Upper lobe of right lung (tissue), 1 donor: ENCODE results near the gene RNF43. TPM values are rescaled to one million over a fixed set of nuclear protein-coding genes. Genes with fewer than 3 reads are reported as not detected.
"Not testable (repeated sequence)": the region's sequence is repeated elsewhere in the genome, so short reads cannot be mapped to it uniquely, and the experiment has no call there.

Experiments
- ATAC-seq: fragments of 200-7000 bp; cut with Tn5 transposase; one replicate; pipeline ENCODE4 v1.9.1; 2020; ENCODE audit warnings: mild to moderate bottlenecking, moderate library complexity
- DNase-seq: peaks from one replicate; pipeline ENCODE4 v3.0.0-alpha.2; 2020
- H3K27ac ChIP-seq: fragments of 200-600 bp; one replicate; pipeline ENCODE4 v1.8.0; 2022
- H3K27me3 ChIP-seq: fragments of 200-600 bp; one replicate; pipeline ENCODE4 v1.8.0; 2022; ENCODE audit warnings: mild to moderate bottlenecking
- H3K36me3 ChIP-seq: fragments of 200-600 bp; one replicate; pipeline ENCODE4 v1.8.0; 2022
- H3K4me1 ChIP-seq: fragments of 200-600 bp; one replicate; pipeline ENCODE4 v1.8.0; 2022
- H3K4me3 ChIP-seq: fragments of 200-600 bp; one replicate; pipeline ENCODE4 v1.8.0; 2022; ENCODE audit warnings: mild to moderate bottlenecking
- H3K9me3 ChIP-seq: fragments of 200-600 bp; one replicate; pipeline ENCODE4 v1.8.0; 2022
- CTCF ChIP-seq: fragments of 200-600 bp; IDR thresholded peaks from one replicate; pipeline ENCODE4 v1.8.0; 2022; ENCODE audit warnings: antibody characterized with exemption
- intact Hi-C: fragments of 100-400 bp; cut with DNase I; formaldehyde crosslinking; loops from one replicate; pipeline ENCODE4 v1.11.0; 2022
- total RNA-seq: library from RNA; stranded (reverse); fragmentation: NEBNext Ultra II Directional; extraction: Animal tissue kit (Norgen Biotek cat#: 25700); gene quantifications from one replicate; pipeline ENCODE4 v1.2.1, GENCODE V29; 2021
- donor health status: DM: no; HTN: yes; CAD: no; lungs with severe emphysema.

Gene RNF43
- total RNA-seq, 1 donor from 2014 or later: 7.5 TPM

GRCh38 chr17:58398574-58399266 lies 18.6 kb downstream of the RNF43 start:
- Histone ChIP-seq H3K27ac (no peak overlapping the region), H3K4me3 (no peak overlapping the region), H3K27me3 (no peaks in the 10 kb centered on the region), H3K9me3 (no peaks in the 10 kb centered on the region), H3K4me1 (no peaks in the 10 kb centered on the region), H3K36me3 (no peaks in the 10 kb centered on the region)
- ATAC-seq (no peak), DNase-seq (no peak)
- no peak for TF ChIP-seq CTCF
- intact Hi-C loops: no loop called here

- H3K27ac ChIP-seq, DNase-seq, ATAC-seq, H3K9me3 ChIP-seq, intact Hi-C loops, H3K4me3 ChIP-seq, H3K36me3 ChIP-seq, H3K27me3 ChIP-seq, H3K4me1 ChIP-seq: not testable (repeated sequence)
These were observed 19.9 kb downstream of the RNF43 start for GRCh38 chr17:58397421-58397820.

GRCh38 chr17:58396173-58396572 lies 21.2 kb downstream of the RNF43 start:
- Histone ChIP-seq H3K4me1 (peaks cover 2% of the 10 kb centered on the region), H3K36me3 (no peaks in the 10 kb centered on the region), H3K27me3 (no peaks in the 10 kb centered on the region), H3K9me3 (no peaks in the 10 kb centered on the region), H3K27ac (no peak overlapping the region), H3K4me3 (no peak overlapping the region)
- intact Hi-C loops: no loop called here
- DNase-seq (no peak), ATAC-seq (no peak)
- no peak for TF ChIP-seq CTCF

GRCh38 chr17:58394534-58395223 lies 22.7 kb downstream of the RNF43 start:
- ATAC-seq (no peak), DNase-seq (no peak)
- intact Hi-C loops: no loop called here
- H3K4me3 ChIP-seq: no peak overlapping the region
- H3K4me1 ChIP-seq: peaks cover 8% of the 10 kb centered on the region
- no peak overlapping the region for H3K27ac ChIP-seq
- H3K27me3 ChIP-seq: no peaks in the 10 kb centered on the region
- no peak for TF ChIP-seq CTCF
- no peaks in the 10 kb centered on the region for H3K9me3 ChIP-seq
- H3K36me3 ChIP-seq: no peaks in the 10 kb centered on the region

- peaks cover 8% of the 10 kb centered on the region for H3K4me1 ChIP-seq
- H3K4me3 ChIP-seq: no peak overlapping the region
- peak overlapping the region; percentile 39 for H3K27ac ChIP-seq
- DNase-seq (peak; percentile 78), ATAC-seq (peak; percentile 85)
- TF ChIP-seq CTCF: no peak
- no peaks in the 10 kb centered on the region for H3K27me3 ChIP-seq
- intact Hi-C loops: no loop called here
- H3K9me3 ChIP-seq: no peaks in the 10 kb centered on the region
- no peaks in the 10 kb centered on the region for H3K36me3 ChIP-seq
These were observed 25.9 kb downstream of the RNF43 start for GRCh38 chr17:58391302-58391984.

- H3K9me3 ChIP-seq: no peaks in the 10 kb centered on the region
- DNase-seq (no peak), ATAC-seq (no peak)
- no peaks in the 10 kb centered on the region for H3K36me3 ChIP-seq
- H3K27me3 ChIP-seq: no peaks in the 10 kb centered on the region
- no peak for TF ChIP-seq CTCF
- intact Hi-C loops: no loop called here
- H3K4me1 ChIP-seq: peaks cover 8% of the 10 kb centered on the region
- no peak overlapping the region for H3K4me3 ChIP-seq
- peak overlapping the region; percentile 39 for H3K27ac ChIP-seq
These were observed 26.4 kb downstream of the RNF43 start for GRCh38 chr17:58390884-58391283.
